Prostate gland (tissue), 2 donors: ENCODE results near the gene STRN4. TPM values are rescaled to one million over a fixed set of nuclear protein-coding genes. Genes with fewer than 3 reads are reported as not detected.

Experiments used
- DNase-seq: peaks from one replicate; pipeline ENCODE4 v3.0.0-alpha.2; 2019; ENCODE audit warnings: low spot score
- H3K27ac ChIP-seq, 2 donors: fragments of 200-600 bp; sonication (generic); 2 replicates each; pipeline ENCODE4 v1.5.1; 2017 to 2019
- H3K27me3 ChIP-seq: fragments of 200-600 bp; sonication (generic); replicated peaks from 2 replicates; pipeline ENCODE4 v1.5.1; 2019; ENCODE audit not compliant: insufficient read depth
- H3K36me3 ChIP-seq, 2 donors: fragments of 200-600 bp; sonication (generic); 1 replicate in 1 of 2; 2 replicates in 1 of 2; pipeline versions ENCODE4 v1.5.1 to v1.8.1; 2017 to 2019
- H3K4me1 ChIP-seq: fragments of 200-600 bp; sonication (generic); replicated peaks from 2 replicates; pipeline ENCODE4 v1.5.1; 2019
- H3K4me3 ChIP-seq, 2 donors: fragments of 200-600 bp; sonication (generic); 2 replicates each; pipeline ENCODE4 v1.5.1; 2017 to 2019
- H3K9me3 ChIP-seq: fragments of 200-600 bp; sonication (generic); 2 replicates; pipeline ENCODE4 v1.5.1; 2017
- POLR2A ChIP-seq: fragments of 450-650 bp; IDR thresholded peaks from one replicate; pipeline ENCODE4 v1.6.1; 2016; ENCODE audit warnings: antibody characterized with exemption, mild to moderate bottlenecking
- POLR2AphosphoS5 ChIP-seq: sonication (generic); formaldehyde crosslinking; IDR thresholded peaks from one replicate; pipeline ENCODE4 v1.6.1; 2017; ENCODE audit warnings: antibody characterized with exemption
- WGBS: methylation state at CpG from one replicate; pipeline ENCODE4 v1.1.5; 2018; 5-methylcytosine and 5-hydroxymethylcytosine counted together
- intact Hi-C: fragments of 100-400 bp; cut with DNase I; formaldehyde crosslinking; loops from one replicate; pipeline ENCODE4 v1.14.2; 2022
- total RNA-seq, 2 donors: library from RNA; depleted of rRNA; stranded (reverse); fragments of >200 nt; gene quantifications; one replicate each; pipeline ENCODE4 v1.1.0, GENCODE V29; 2016
- TF ChIP-seq, protein P1 (sequence below), 4 experiments: fragments of 200-600 bp in 2 of 4; fragments of 450-650 bp in 2 of 4; sonication (generic) in 2 of 4; IDR thresholded peaks; 1 replicate in 3 of 4; 2 replicates in 1 of 4; pipeline ENCODE4 v1.5.1; 2016 to 2019; ENCODE audit warnings: antibody characterized with exemption in 4 of 4, mild to moderate bottlenecking in 2 of 4, moderate library complexity in 2 of 4

The STRN4 gene
- total RNA-seq, 2 donors from 2014 or later = 80.7 to 221 TPM

- intact Hi-C loops = no loop called here
These were observed 26.4 kb downstream of the STRN4 start for GRCh38 chr19:46719629-46720502.

DNA sequence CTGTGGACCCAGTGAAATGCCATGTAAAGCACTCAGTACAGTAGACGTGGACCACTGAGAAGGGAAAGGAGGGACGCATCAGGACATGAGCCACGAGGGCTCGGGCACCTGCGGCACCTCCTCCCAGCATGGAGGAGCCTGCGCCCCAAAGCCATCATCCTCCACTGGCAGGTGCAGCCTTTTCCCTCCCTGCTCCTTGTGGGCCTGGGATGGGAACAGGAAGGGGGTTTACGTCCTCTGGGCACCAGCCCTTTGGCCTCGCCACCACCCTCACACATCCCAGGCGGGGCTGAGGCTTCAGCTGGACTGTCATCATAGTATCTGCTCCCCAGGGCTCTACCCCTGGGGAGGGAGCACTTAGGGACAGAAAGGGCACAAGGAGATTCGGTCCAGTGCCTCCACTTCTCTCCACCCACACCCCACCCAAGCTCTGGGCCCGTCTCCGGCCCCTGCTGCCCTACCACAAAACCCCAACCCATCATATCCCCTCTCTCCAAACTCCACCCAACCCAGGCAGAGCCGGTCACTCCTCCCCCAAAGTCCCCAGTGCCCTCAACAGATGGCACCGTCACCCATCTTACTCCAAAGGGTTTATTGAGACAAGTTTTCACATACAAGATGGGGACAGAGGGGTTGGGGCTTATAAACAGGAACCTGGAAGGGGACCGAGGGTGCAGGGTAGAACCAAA lies 27.2 kb downstream of the STRN4 start:
- Histone ChIP-seq H3K27ac (no peak overlapping the region), H3K4me1 (no peaks in the 10 kb centered on the region), H3K4me3 (no peak overlapping the region), H3K36me3 (peaks cover 5 to 19% of the 10 kb centered on the region in 2 donors), H3K9me3 (no peaks in the 10 kb centered on the region), H3K27me3 (no peaks in the 10 kb centered on the region)
- no peak for DNase-seq
- intact Hi-C loops = no loop called here
- TF ChIP-seq POLR2AphosphoS5 (no peak), POLR2A (no peak)
- TF ChIP-seq, protein P1, sequence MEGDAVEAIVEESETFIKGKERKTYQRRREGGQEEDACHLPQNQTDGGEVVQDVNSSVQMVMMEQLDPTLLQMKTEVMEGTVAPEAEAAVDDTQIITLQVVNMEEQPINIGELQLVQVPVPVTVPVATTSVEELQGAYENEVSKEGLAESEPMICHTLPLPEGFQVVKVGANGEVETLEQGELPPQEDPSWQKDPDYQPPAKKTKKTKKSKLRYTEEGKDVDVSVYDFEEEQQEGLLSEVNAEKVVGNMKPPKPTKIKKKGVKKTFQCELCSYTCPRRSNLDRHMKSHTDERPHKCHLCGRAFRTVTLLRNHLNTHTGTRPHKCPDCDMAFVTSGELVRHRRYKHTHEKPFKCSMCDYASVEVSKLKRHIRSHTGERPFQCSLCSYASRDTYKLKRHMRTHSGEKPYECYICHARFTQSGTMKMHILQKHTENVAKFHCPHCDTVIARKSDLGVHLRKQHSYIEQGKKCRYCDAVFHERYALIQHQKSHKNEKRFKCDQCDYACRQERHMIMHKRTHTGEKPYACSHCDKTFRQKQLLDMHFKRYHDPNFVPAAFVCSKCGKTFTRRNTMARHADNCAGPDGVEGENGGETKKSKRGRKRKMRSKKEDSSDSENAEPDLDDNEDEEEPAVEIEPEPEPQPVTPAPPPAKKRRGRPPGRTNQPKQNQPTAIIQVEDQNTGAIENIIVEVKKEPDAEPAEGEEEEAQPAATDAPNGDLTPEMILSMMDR (IDR thresholded peaks at IDR 0.05) = no peak
- 77% methylated on average over 12 of the region's 15 CpGs for WGBS

More at GRCh38 chr19:46719629-46720502, 26.4 kb downstream of the STRN4 start:
- TF ChIP-seq POLR2AphosphoS5 = no peak
- no peak for DNase-seq
- 73% methylated on average over 25 of the region's 25 CpGs for WGBS
- Histone ChIP-seq H3K9me3 (no peaks in the 10 kb centered on the region), H3K4me1 (no peaks in the 10 kb centered on the region), H3K27ac (no peak overlapping the region), H3K4me3 (no peak overlapping the region), H3K27me3 (no peaks in the 10 kb centered on the region), H3K36me3 (peaks cover 12 to 19% of the 10 kb centered on the region in 2 donors)

- 64% methylated on average over 17 of the region's 17 CpGs for WGBS
- no peak for DNase-seq
- H3K27ac ChIP-seq = peak overlapping the region; percentile 95 to 97
- H3K9me3 ChIP-seq = no peaks in the 10 kb centered on the region
- TF ChIP-seq, protein P1 (IDR thresholded peaks at IDR 0.05) = no peak
- TF ChIP-seq POLR2A (no peak), POLR2AphosphoS5 (no peak)
- H3K36me3 ChIP-seq = peaks cover 5 to 19% of the 10 kb centered on the region in 2 donors
- no peak overlapping the region for H3K4me3 ChIP-seq
- no peaks in the 10 kb centered on the region for H3K4me1 ChIP-seq
- no peaks in the 10 kb centered on the region for H3K27me3 ChIP-seq
- intact Hi-C loops = no loop called here
These were observed 27.9 kb downstream of the STRN4 start for GRCh38 chr19:46718157-46718933.

DNA sequence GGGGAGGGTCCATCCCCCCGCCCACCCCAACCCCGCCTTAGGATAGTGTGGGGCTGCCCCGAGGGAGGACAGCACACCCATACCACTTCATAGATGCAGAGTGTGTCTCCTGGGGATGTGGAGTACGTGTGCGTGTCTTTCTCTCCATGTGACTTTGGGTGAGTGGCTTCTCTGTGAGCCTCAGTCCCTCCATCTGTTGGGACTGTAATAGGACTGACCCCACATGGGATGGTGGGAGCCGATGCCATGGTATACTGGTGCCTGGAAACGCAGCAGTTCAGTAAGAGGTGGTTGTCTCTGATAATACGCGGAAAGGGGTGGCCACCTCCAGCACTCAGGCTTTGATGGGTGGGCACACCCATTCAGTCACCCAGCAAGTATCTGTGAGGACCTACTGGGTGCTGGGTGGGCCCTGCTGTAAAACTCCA lies 28.5 kb downstream of the STRN4 start:
- no peak for DNase-seq

More for the DNA sequence above, 28.5 kb downstream of the STRN4 start:
- TF ChIP-seq POLR2AphosphoS5 (no peak), POLR2A (no peak)
- TF ChIP-seq, protein P1 (IDR thresholded peaks at IDR 0.05) = no peak
- peak overlapping the region; percentile 63 to 94 for H3K4me3 ChIP-seq
- WGBS = 30% methylated on average over 9 of the region's 9 CpGs
- intact Hi-C loops = no loop called here
- peak overlapping the region; percentile 95 to 97 for H3K27ac ChIP-seq
- H3K27me3 ChIP-seq = no peaks in the 10 kb centered on the region
- H3K36me3 ChIP-seq = peaks cover 5 to 19% of the 10 kb centered on the region in 2 donors
- H3K9me3 ChIP-seq = no peaks in the 10 kb centered on the region
- H3K4me1 ChIP-seq = no peaks in the 10 kb centered on the region
